NB4 (cell line): Measurements from ENCODE around the gene CNGB1.

Experiments used
- CTCF ChIP-seq: IDR thresholded peaks from one replicate; pipeline ENCODE4 v1.5.1; 2012; ENCODE audit warnings: low read depth, low read length
- MYC ChIP-seq: IDR thresholded peaks from 2 replicates; pipeline ENCODE4 v1.6.1; 2011; ENCODE audit warnings: low read depth, low read length
- TF ChIP-seq, protein P1 (sequence below): IDR thresholded peaks from 2 replicates; pipeline ENCODE4 v1.6.1; 2011; ENCODE audit warnings: low read depth, low read length

DNA sequence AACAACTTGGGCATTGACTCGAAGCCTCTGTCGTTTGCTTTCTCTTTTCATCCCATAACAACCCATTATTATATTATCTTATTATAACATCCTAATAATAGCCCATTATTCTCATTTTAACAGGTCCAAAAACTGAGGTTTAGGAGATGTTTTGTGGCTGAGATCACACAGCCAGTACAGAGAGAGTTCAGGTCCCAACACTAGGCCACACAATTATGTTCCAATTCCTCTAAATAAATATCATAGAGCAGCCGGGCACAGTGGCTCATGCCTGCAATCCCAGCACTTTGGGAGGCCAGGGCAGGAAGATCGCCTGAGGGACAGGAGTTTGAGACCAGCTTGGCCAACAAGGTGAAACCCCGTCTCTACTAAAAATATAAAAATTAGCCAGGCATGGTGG is 128.3 kb downstream of the CNGB1 start:
- TF ChIP-seq CTCF, result no peak
- TF ChIP-seq, protein P1, sequence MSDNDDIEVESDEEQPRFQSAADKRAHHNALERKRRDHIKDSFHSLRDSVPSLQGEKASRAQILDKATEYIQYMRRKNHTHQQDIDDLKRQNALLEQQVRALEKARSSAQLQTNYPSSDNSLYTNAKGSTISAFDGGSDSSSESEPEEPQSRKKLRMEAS, result no peak
- no peak for TF ChIP-seq MYC
